Activated CD4-positive, alpha-beta T cell treated with anti-CD3 and anti-CD28 coated beads, Interleukin-2, amount 50 U/mL, for 1 hour (primary cell): Measurements from ENCODE around the gene DOK1.

Source experiments
- DNase-seq: peaks from one replicate; pipeline ENCODE4 v3.0.0-alpha.2; 2020

Gene DOK1

DNA sequence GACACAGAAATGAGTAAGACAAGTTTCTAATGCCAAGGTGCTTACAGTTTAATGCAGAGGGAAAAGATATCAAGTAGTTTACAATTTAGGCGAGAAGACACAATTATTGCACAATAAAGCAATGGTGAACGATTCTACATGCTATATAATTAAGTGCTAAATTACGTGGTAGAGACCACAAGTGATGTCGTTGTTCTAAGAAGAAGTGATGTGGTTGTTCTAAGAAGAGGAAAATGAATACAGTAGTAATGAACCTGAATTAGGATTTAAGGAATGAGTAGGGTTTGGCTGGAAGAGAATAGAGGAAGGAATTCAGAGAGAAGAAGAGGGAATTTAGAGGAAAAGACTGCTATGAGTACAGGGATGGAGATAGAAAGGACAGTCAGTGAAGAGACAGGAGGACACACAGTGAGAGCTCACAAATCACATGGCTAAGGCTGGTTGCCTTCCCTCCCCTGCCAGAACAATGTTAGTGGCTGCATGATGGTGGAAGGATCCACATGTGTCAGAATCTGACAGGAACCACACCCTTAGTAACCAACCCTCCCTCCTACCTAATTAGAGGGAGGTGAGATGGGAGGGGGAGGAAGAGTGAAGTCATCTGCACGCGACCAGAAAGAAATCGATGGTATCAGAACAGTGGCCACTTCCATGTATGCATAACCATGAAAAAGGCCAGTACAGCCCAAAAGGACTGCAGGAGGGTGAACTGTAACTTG is 48.9 kb downstream of the DOK1 start:
- no peak for DNase-seq

- no peak for DNase-seq
Measured at GRCh38 chr2:74606927-74607326, 52.4 kb downstream of the DOK1 start.
